ENCODE data around the gene PLEKHF1. TPM values are rescaled to one million over a fixed set of nuclear protein-coding genes. Genes with fewer than 3 reads are reported as not detected.

Gene PLEKHF1
- total RNA-seq, 1 experiment from 2014 or later, result 5.5 TPM

- DNase-seq (ENCODE audit: low read depth, low spot score) (no peak), ATAC-seq (no peak)
- RAD21 ChIA-PET (ENCODE audit: low non-redundant PET in 1 of 2, low total read pairs in 2 of 2, uncharacterized antibody in 2 of 2, unreplicated experiment in 2 of 2), result no interaction called here
- Histone ChIP-seq H3K36me3 (ENCODE audit: control insufficient read depth in 1 of 2, insufficient read depth in 2 of 2, low read length in 2 of 2) (no peaks in the 10 kb centered on the region), H3K27me3 (ENCODE audit: insufficient read depth, low read length) (no peaks in the 10 kb centered on the region), H2AFZ (ENCODE audit: low read depth, low read length, poor library complexity, severe bottlenecking) (no peak overlapping the region), H3K4me2 (ENCODE audit: low read length) (no peak overlapping the region), H4K20me1 (ENCODE audit: insufficient read depth) (no peaks in the 10 kb centered on the region), H3K4me1 (ENCODE audit: control insufficient read depth in 1 of 2, insufficient read depth in 2 of 2, low read length in 2 of 2) (no peaks in the 10 kb centered on the region), H3K27ac (ENCODE audit: low read depth, low read length) (no peak overlapping the region), H3K9me2 (ENCODE audit: insufficient read depth) (no peaks in the 10 kb centered on the region), H3K9ac (ENCODE audit: low read length) (no peak overlapping the region), H3K79me2 (ENCODE audit: insufficient read depth, low read length) (no peaks in the 10 kb centered on the region), H3K4me3 (replicated peaks in 1 of 2; ENCODE audit: low read depth in 1 of 2, low read length in 2 of 2) (no peak overlapping the region), H3K9me3 (ENCODE audit: control insufficient read depth in 1 of 2, insufficient read depth in 1 of 2, low read depth in 1 of 2, low read length in 2 of 2) (no peaks in the 10 kb centered on the region)
- CTCF ChIA-PET, result no interaction called here
- intact Hi-C loops (cut with micrococcal nuclease), result no loop called here
- POLR2A ChIA-PET, result no interaction called here
- TF ChIP-seq ELF1 (IDR thresholded peaks at IDR 0.05; ENCODE audit: borderline replicate concordance, low read depth) (no peak), SRF (IDR thresholded peaks at IDR 0.05; ENCODE audit: low read depth) (no peak), EGR1 (IDR thresholded peaks at IDR 0.05; ENCODE audit: low read depth) (no peak), ZBTB33 (IDR thresholded peaks at IDR 0.05; ENCODE audit: extremely low read depth, insufficient replicate concordance, low read length) (no peak), CEBPB (IDR thresholded peaks at IDR 0.05; ENCODE audit: low read depth) (no peak), POLR2A (IDR thresholded peaks at IDR 0.05; ENCODE audit: borderline replicate concordance, extremely low read depth, insufficient read depth, insufficient read length) (no peak), RAD21 (IDR thresholded peaks at IDR 0.05; ENCODE audit: low read depth) (no peak), POLR2AphosphoS5 (IDR thresholded peaks at IDR 0.05; ENCODE audit: low read depth, low read length) (no peak), SIN3A (IDR thresholded peaks at IDR 0.05; ENCODE audit: low read depth) (no peak), ATF3 (IDR thresholded peaks at IDR 0.05) (no peak), TCF7L2 (IDR thresholded peaks at IDR 0.05; ENCODE audit: borderline replicate concordance, extremely low read depth, insufficient read depth, insufficient read length) (no peak), FOSL1 (IDR thresholded peaks at IDR 0.05; ENCODE audit: low read depth) (no peak), JUND (IDR thresholded peaks at IDR 0.05) (no peak), REST (IDR thresholded peaks at IDR 0.05; ENCODE audit: low read depth) (no peak), CBX3 (IDR thresholded peaks at IDR 0.05; ENCODE audit: low read depth) (no peak)
- BruUV-seq (replicated peaks), result no TSS peak
Measured at GRCh38 chr19:29629836-29630534, 35.3 kb upstream of the PLEKHF1 start.
